HG03575 (cell line): Measurements from ENCODE around the gene CUEDC2.
A peak's percentile ranks its signal among the peaks of the same experiment; 100 is the strongest.

Experiments used
- ATAC-seq: cut with Tn5 transposase; IDR thresholded peaks from one replicate; pipeline ENCODE4 v1.9.1; 2021; ENCODE audit not compliant: unreplicated experiment, insufficient number of reproducible peaks, low FRiP score; ENCODE audit errors: extremely low read depth

Gene CUEDC2

GRCh38 chr10:102401735-102402511 is 30.5 kb downstream of the CUEDC2 start:
- ATAC-seq: no peak

DNA sequence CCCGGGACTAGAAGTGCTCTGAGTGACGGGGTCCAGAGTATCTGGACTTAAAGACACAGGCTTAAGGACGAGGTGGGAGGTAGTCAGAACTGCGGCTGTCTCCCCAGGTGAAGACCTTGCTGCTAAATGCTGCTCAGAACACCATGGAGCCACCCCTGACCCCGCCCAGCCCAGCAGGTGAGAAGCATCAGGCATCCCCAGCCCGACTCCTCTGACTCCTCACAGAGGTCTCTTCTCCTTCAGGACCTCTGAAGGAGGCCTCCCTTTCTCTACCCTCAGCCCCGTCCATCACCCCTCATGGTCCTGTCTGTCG is 31.1 kb downstream of the CUEDC2 start:
- ATAC-seq: no peak

DNA sequence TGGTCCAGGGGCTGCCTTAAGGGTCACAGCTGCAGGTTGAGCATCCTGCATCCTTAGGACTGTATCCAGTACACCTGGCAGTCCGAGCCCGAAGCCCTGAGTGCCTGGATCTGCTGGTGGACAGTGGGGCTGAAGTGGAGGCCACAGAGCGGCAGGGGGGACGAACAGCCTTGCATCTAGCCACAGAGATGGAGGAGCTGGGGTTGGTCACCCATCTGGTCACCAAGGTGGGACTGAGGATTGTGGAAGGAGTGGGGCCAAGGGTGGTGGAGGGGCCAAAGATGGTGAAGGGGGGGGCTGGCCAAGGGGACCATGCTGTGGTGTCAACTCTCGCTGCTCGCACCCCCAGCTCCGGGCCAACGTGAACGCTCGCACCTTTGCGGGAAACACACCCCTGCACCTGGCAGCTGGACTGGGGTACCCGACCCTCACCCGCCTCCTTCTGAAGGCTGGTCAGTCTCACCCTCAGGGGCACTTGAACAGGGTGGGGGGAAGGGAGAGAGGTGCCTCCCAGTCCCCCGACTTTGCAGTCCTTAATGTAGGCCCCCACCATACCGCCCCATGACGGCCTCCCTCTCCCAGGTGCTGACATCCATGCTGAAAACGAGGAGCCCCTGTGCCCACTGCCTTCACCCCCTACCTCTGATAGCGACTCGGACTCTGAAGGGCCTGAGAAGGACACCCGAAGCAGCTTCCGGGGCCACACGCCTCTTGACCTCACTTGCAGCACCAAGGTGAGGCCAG is 31.6 kb downstream of the CUEDC2 start:
- no peak for ATAC-seq

DNA sequence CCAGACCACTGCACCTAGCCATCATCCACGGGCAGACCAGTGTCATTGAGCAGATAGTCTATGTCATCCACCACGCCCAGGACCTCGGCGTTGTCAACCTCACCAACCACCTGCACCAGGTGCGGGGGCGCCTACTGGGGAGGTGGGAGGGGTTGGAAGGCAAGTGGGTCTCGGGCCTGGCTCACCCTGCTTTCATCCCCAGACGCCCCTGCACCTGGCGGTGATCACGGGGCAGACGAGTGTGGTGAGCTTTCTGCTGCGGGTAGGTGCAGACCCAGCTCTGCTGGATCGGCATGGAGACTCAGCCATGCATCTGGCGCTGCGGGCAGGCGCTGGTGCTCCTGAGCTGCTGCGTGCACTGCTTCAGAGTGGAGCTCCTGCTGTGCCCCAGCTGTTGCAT is 32.3 kb downstream of the CUEDC2 start:
- no peak for ATAC-seq

- ATAC-seq: no peak
Measured at GRCh38 chr10:102399217-102400021, 33.0 kb downstream of the CUEDC2 start.

- no peak for ATAC-seq
Measured at GRCh38 chr10:102398172-102399020, 34.0 kb downstream of the CUEDC2 start.

- no peak for ATAC-seq
Measured at GRCh38 chr10:102397222-102398171, 34.9 kb downstream of the CUEDC2 start.

GRCh38 chr10:102396730-102397151 is 35.6 kb downstream of the CUEDC2 start:
- no peak for ATAC-seq

GRCh38 chr10:102396317-102396650 is 36.1 kb downstream of the CUEDC2 start:
- no peak for ATAC-seq

DNA sequence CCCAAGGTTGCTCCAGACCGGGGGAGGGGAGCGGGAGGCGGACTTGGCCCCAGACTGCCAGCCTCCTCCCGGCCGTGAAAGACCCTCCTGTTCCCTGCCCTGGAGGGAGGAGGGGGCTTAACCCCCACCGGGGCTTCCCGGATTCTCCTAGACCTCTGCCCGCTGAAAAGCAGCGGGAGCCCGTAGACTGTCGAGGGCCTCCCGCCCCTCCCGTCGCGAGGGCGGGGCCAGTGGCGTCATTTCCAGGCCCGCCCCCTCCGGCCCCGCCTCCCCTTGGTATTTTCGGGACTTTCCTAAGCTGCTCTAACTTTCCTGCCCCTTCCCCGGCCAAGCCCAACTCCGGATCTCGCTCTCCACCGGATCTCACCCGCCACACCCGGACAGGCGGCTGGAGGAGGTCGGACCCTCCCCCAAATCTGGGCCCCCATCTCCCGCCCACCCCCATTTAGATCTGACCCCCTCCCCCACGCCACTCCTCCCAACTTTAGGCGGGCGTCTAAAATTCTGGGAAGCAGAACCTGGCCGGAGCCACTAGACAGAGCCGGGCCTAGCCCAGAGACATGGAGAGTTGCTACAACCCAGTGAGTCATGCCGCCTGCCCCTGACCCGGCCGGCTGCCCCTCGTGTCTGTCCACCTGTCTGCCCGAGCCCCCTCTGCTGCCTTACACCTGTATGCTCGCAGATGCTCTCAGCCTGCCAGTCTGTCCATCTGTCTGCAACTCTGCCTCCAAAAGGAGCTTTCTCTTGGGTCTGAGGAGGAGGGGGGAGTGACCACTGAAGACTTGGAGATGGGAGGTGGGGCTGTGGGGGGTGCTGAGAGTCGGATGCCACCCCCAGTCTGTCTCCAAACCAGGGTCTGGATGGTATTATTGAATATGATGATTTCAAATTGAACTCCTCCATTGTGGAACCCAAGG is 36.7 kb downstream of the CUEDC2 start, which contains the start of gene NFKB2:
Gene NFKB2, plus strand, starts transcription at position 306 of the 917 bp plus-strand sequence. Its CDS starts 255 bp downstream, at position 561.
- ATAC-seq: no peak

DNA sequence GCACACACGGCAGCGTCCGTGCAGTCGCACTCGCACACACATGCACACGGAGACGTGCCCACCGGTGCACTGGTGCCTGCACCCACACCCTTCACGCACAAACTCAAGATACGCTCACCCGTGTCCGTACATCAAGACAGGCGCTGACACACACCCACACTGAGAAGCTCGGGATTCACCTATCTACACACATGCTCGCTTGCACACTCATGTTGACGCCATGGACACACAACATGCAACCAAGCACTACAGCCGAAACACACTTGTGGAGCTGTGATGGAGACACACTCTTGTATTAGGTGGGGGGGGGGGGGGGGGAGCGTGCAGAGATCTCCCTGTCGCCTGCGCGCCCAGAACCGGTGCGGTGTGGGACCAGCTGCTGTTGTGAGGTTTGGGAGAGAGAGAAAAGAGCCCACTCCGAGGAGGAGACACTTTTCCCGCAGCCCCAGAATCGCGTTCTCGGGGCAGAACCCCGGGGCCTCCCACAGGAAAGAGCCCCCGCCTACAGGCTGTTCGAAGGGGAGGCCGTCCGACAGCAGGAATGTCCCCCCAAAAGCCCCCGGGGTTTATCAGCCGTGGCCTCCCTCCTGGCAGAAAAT is 37.5 kb downstream of the CUEDC2 start:
- ATAC-seq: no peak

- ATAC-seq: peak; percentile 54
Measured at GRCh38 chr10:102394079-102394800, 38.1 kb downstream of the CUEDC2 start.

GRCh38 chr10:102393411-102394078 is 38.8 kb downstream of the CUEDC2 start:
- ATAC-seq: no peak

GRCh38 chr10:102392306-102392705 is 40.1 kb downstream of the CUEDC2 start:
- ATAC-seq: no peak

DNA sequence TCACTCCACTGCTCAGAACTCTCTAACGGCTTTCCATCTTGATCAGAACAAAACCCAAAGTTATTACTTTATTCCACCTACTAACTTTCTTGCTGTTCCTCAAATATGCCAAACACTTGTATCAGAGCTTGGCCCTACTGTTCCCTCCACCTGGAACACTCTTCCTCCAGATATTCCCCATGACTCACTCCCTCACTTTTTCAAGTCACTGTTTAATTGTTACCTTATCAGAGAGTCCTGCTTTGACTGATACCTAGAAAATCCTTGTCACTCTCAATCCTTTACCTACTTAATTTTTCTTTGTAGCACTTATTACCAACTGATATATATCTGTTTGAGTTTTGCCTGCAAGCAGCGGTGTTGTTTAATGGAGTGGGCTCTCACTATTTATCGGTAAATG is 42.5 kb downstream of the CUEDC2 start:
- no peak for ATAC-seq
